ENCODE results near the gene PRAC2. TPM values are rescaled to one million over a fixed set of nuclear protein-coding genes. Genes with fewer than 3 reads are reported as not detected.

Gene PRAC2
- total RNA-seq, 1 donor from 2014 or later: not detected

DNA sequence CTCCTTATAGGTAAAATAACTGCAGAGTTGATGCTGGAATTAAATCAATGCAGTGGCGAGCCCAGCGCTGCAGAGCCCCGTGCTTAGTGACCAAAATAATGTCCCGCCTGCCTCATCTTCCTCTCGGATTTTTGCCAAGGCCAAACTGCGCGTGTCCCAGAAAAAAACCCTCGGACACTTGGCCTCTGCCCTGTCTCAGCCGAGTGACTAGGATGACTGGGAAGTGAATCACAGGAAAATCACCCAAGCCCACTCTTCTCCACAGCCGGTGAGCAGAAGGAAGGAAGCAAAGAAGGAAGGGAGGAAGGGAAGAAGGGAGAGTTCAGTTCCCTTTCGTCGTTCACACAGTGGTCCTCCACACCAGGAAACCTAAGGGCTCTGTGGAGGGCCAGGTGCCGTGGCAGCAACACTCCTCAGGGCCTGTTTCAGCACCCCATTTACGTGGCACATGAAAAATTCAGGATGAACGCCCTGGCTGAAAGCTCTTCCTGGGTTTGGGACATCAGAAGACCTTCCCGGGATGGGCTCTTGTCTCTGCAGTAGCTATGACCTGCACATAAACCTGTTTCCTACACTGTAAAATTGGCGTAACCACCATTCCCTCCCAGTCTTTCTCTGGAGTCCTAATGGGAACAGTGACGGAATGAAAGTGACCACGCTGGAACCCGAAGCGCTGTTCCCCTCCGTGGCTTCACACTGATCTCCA, 31.0 kb downstream of the PRAC2 start:
- peak overlapping the region; percentile 64 for H3K4me2 ChIP-seq (ENCODE audit: low read length)
- peaks cover 4% of the 10 kb centered on the region for H3K4me1 ChIP-seq (ENCODE audit: insufficient read depth, low read length)
- peaks cover 10% of the 10 kb centered on the region for H3K9me3 Mint-ChIP-seq (ENCODE audit: unreplicated experiment)
- H3K27me3 ChIP-seq (ENCODE audit: insufficient read depth, low read length): peaks cover 96% of the 10 kb centered on the region
- no peaks in the 10 kb centered on the region for H3K79me2 ChIP-seq (ENCODE audit: insufficient read depth, low read length)
- no peak overlapping the region for H3K27ac Mint-ChIP-seq (ENCODE audit: unreplicated experiment)
- DNase-seq (ENCODE audit: low read depth) (no peak), FAIRE-seq (no peak)
- H3K4me3 ChIP-seq (ENCODE audit: insufficient read depth, low read depth, low read length): no peak overlapping the region
- H3K27ac ChIP-seq (ENCODE audit: low read depth, low read length): no peak overlapping the region
- peaks cover 10% of the 10 kb centered on the region for H4K20me1 ChIP-seq (ENCODE audit: insufficient read depth, low read length)
- H3K4me1 Mint-ChIP-seq (ENCODE audit: low read depth, unreplicated experiment): peaks cover 3% of the 10 kb centered on the region
- H3K9ac ChIP-seq (ENCODE audit: low read length): no peak overlapping the region
- peaks cover 5% of the 10 kb centered on the region for H3K36me3 Mint-ChIP-seq (ENCODE audit: low read depth, unreplicated experiment)
- TF ChIP-seq CTCF (IDR thresholded peaks at IDR 0.05; ENCODE audit: insufficient read depth, low read depth, low read length): no peak
- no peak for TF ChIP-seq EZH2 (IDR thresholded peaks at IDR 0.05; ENCODE audit: insufficient read depth, low read length)
- H2AFZ ChIP-seq (ENCODE audit: low read depth, low read length): no peak overlapping the region
- no peak overlapping the region for H3K4me3 Mint-ChIP-seq (ENCODE audit: unreplicated experiment)
- peaks cover 91% of the 10 kb centered on the region for H3K27me3 Mint-ChIP-seq (ENCODE audit: low read depth, unreplicated experiment)
- no peaks in the 10 kb centered on the region for H3K36me3 ChIP-seq (ENCODE audit: insufficient read depth, low read length)
- peaks cover 8% of the 10 kb centered on the region for H3K9me3 ChIP-seq (ENCODE audit: insufficient read depth, low read depth, low read length)

DNA sequence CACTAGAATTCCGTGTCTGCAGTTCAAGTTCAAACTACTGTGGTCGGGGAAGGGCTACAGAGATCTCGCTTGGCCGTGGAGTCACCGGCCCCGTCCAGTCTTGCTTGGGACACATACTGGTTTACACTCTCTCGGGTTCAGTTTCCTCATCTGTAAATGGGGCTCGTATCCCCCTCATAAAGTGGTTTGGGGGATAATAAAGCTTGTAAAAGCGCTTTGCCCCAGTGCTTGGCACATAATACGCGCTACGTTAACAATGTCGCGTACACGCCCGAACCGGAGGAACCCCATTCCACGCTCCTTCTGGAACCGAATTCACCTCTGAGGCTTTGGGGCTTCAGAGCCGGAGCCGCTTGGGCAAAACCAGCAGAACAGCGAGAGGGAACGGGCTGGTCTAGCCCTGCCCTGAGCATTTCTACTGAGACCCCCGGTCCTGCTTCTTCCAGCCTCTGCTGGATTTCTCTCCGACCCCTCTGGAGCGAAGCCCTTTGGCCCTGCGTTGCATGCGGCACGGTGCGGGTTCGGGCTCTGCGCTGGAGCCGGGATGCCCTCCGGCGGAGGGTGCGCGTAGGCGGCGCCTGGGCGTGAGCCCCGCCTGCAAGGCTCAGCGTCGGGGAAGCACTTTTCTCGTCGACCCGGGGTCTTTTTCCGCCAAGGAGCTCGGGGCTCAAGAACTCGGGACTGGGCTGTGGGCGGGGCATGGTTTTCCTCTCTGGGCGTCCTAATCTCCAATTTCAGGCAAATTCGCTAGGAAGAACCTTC, 31.7 kb downstream of the PRAC2 start:
- Histone ChIP-seq H3K79me2 (ENCODE audit: insufficient read depth, low read length) (no peaks in the 10 kb centered on the region), H3K36me3 (ENCODE audit: insufficient read depth, low read length) (no peaks in the 10 kb centered on the region), H3K27ac (ENCODE audit: low read depth, low read length) (no peak overlapping the region), H3K9me3 (ENCODE audit: insufficient read depth, low read depth, low read length) (peaks cover 8% of the 10 kb centered on the region), H3K9ac (ENCODE audit: low read length) (no peak overlapping the region), H2AFZ (ENCODE audit: low read depth, low read length) (no peak overlapping the region), H3K4me1 (ENCODE audit: insufficient read depth, low read length) (peaks cover 4% of the 10 kb centered on the region), H3K4me3 (ENCODE audit: insufficient read depth, low read depth, low read length) (no peak overlapping the region), H3K27me3 (ENCODE audit: insufficient read depth, low read length) (peaks cover 95% of the 10 kb centered on the region), H3K4me2 (ENCODE audit: low read length) (peak overlapping the region; percentile 64), H4K20me1 (ENCODE audit: insufficient read depth, low read length) (peaks cover 2% of the 10 kb centered on the region)
- DNase-seq (ENCODE audit: low read depth) (no peak), FAIRE-seq (no peak)
- Mint-ChIP-seq H3K27ac (ENCODE audit: unreplicated experiment) (no peak overlapping the region), H3K36me3 (ENCODE audit: low read depth, unreplicated experiment) (peaks cover 5% of the 10 kb centered on the region), H3K4me3 (ENCODE audit: unreplicated experiment) (no peak overlapping the region), H3K27me3 (ENCODE audit: low read depth, unreplicated experiment) (peaks cover 91% of the 10 kb centered on the region), H3K9me3 (ENCODE audit: unreplicated experiment) (peaks cover 10% of the 10 kb centered on the region), H3K4me1 (ENCODE audit: low read depth, unreplicated experiment) (peaks cover 3% of the 10 kb centered on the region)
- TF ChIP-seq EZH2 (IDR thresholded peaks at IDR 0.05; ENCODE audit: insufficient read depth, low read length) (peak; percentile 85), CTCF (IDR thresholded peaks at IDR 0.05; ENCODE audit: insufficient read depth, low read depth, low read length) (no peak)

Measured in astrocyte (in vitro differentiated cells and primary cell).